ENCODE results near the gene VEZT. TPM values are rescaled to one million over a fixed set of nuclear protein-coding genes. Genes with fewer than 3 reads are reported as not detected.
"Not testable (repeated sequence)": the region's sequence is repeated elsewhere in the genome, so short reads cannot be mapped to it uniquely, and the experiment has no call there.

VEZT gene
- total RNA-seq, 4 donors from 2014 or later = 27.7 to 82.0 (median 45.3) TPM

DNA sequence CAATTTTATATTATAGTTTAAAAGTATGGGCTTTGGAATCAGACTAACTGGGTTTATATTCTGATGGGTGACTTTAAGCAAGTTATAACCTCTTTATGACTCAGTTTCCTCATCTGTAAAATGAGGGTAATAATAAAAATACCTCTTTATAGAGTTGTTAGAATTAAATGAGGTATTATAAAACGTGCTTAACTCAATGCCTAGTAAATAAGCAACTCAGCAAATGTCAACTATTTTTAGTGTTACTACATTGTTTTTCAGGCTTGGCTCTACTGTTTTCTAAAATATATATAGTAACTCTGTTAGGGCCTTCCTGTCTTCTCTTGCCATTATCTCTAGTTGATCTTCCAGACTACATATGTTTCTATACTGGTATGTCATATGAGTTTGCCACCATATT, 20.5 kb downstream of the VEZT start:
- intact Hi-C loops (cut with DNase I) = no loop called here
- Histone ChIP-seq H3K4me1 (peaks cover 0 to 19% (median 9%) of the 10 kb centered on the region in 3 donors), H3K27me3 (no peaks in the 10 kb centered on the region), H3K27ac (no peak overlapping the region), H3K9me3 (no peaks in the 10 kb centered on the region), H3K4me3 (no peak overlapping the region), H3K36me3 (peaks cover 0 to 26% (median 0%) of the 10 kb centered on the region in 3 donors)
- TF ChIP-seq, protein P1, sequence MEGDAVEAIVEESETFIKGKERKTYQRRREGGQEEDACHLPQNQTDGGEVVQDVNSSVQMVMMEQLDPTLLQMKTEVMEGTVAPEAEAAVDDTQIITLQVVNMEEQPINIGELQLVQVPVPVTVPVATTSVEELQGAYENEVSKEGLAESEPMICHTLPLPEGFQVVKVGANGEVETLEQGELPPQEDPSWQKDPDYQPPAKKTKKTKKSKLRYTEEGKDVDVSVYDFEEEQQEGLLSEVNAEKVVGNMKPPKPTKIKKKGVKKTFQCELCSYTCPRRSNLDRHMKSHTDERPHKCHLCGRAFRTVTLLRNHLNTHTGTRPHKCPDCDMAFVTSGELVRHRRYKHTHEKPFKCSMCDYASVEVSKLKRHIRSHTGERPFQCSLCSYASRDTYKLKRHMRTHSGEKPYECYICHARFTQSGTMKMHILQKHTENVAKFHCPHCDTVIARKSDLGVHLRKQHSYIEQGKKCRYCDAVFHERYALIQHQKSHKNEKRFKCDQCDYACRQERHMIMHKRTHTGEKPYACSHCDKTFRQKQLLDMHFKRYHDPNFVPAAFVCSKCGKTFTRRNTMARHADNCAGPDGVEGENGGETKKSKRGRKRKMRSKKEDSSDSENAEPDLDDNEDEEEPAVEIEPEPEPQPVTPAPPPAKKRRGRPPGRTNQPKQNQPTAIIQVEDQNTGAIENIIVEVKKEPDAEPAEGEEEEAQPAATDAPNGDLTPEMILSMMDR (IDR thresholded peaks at IDR 0.05) = no peak
- no peak for TF ChIP-seq POLR2A (IDR thresholded peaks at IDR 0.05)
- no peak for DNase-seq
- 75 to 77% methylated on average over 1 of the region's 1 CpG for WGBS, 2 donors

DNA sequence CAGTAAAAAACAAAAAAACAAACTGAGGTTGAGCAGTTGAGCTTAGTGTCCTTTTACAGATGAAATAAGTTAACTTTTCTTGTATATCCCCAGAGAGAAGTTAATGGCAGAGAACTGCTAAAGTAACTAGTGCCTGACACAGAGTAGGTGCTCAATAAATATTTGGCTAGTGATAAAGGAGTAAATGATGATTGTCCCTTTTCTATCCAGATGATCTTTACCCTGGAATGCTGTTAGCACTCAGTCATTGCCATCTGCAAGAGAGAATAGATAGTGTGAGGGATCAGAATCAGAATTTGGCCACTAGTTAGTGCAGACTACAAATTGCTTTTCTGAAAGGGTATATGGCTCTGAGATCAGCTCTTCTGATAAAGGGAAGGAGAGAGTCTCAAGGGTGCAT, 21.6 kb downstream of the VEZT start:
- Histone ChIP-seq H3K9me3 (no peaks in the 10 kb centered on the region), H3K36me3 (peaks cover 0 to 35% (median 0%) of the 10 kb centered on the region in 3 donors), H3K4me1 (peaks cover 0 to 19% (median 7%) of the 10 kb centered on the region in 3 donors), H3K27me3 (no peaks in the 10 kb centered on the region), H3K4me3 (no peak overlapping the region), H3K27ac (no peak overlapping the region)
- no peak for DNase-seq
- no peak for TF ChIP-seq POLR2A (IDR thresholded peaks at IDR 0.05)
- TF ChIP-seq, protein P1 (IDR thresholded peaks at IDR 0.05) = no peak
- intact Hi-C loops (cut with DNase I) = no loop called here

DNA sequence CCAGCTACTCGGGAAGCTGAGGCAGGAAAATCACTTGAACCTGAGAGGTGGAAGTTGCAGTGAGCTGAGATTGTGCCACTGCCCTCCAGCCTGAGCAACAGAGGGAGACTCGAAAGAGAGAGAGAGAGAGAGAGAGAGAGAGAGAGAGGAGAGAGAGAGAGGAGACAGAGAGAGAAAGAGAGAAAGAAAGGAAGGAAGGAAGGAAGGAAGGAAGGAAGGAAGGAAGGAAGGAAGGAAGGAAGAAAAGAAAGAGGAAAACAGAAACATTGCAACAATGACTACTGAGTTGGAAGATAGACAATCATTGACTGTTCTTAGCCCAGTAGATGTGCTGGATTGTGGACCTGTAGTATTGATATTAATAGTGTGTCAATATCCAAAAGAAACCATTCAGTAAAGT, 22.2 kb downstream of the VEZT start:
- H3K4me1 ChIP-seq = peaks cover 0 to 19% (median 7%) of the 10 kb centered on the region in 3 donors
- DNase-seq; H3K27me3 ChIP-seq; H3K4me3 ChIP-seq; H3K27ac ChIP-seq; intact Hi-C loops (cut with DNase I); H3K9me3 ChIP-seq: not testable (repeated sequence)
- WGBS, 2 donors = 94 to 100% methylated on average over 2 of the region's 2 CpGs
- peaks cover 0 to 31% (median 0%) of the 10 kb centered on the region in 3 donors for H3K36me3 ChIP-seq

DNA sequence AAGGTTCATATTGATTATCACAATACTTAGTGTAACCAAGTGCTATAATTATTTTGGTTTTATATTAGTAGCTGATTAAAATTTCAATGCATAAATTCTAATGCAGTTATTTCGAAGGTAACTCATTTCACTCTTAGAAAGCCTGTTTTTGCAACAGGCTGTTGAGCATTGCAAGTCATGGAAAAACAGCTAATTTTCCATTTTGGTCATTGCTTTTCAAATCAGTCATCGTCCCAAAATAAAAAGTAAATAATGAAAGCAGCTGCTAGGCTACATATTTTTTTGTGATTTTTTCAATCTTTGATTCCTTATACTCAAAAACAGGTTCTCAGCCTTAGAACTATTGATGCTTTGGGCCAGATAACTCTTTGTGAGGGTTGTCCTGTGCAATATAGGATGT, 22.9 kb downstream of the VEZT start:
- no peak for DNase-seq
- intact Hi-C loops (cut with DNase I) = no loop called here

DNA sequence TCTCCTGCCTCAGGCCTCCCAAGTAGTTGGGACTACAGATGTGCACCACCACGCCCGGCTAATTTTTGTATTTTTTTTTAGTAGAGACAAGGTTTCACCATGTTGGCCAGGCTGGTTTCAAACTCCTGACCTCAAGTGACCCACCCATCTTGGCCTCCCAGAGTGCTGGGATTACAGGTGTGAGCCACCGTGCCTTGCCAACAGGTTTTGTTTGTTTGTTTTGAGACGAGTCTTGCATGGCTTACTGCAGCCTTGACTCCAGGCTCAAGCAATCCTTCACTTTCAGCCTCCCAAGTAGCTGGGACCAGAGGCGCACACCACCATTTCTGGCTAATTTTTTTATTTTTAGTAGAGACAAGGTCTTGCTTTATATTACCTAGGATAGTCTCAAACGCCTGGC, 23.5 kb downstream of the VEZT start:
- H3K27me3 ChIP-seq; H3K9me3 ChIP-seq; intact Hi-C loops (cut with DNase I); H3K4me3 ChIP-seq; DNase-seq; H3K27ac ChIP-seq: not testable (repeated sequence)
- WGBS, 2 donors = 85 to 89% methylated on average over 4 to 6 of the region's 6 CpGs
- Histone ChIP-seq H3K4me1 (peaks cover 0 to 19% (median 7%) of the 10 kb centered on the region in 3 donors), H3K36me3 (peaks cover 0 to 26% (median 0%) of the 10 kb centered on the region in 3 donors)

More for the DNA sequence above, 22.9 kb downstream of the VEZT start:
- TF ChIP-seq, protein P1 (IDR thresholded peaks at IDR 0.05) = no peak
- TF ChIP-seq POLR2A (IDR thresholded peaks at IDR 0.05) = no peak
- Histone ChIP-seq H3K9me3 (no peaks in the 10 kb centered on the region), H3K4me1 (peaks cover 0 to 19% (median 7%) of the 10 kb centered on the region in 3 donors), H3K4me3 (no peak overlapping the region), H3K27me3 (no peaks in the 10 kb centered on the region), H3K36me3 (peaks cover 0 to 27% (median 0%) of the 10 kb centered on the region in 3 donors), H3K27ac (no peak overlapping the region)
- WGBS, 2 donors = 65 to 71% methylated on average over 2 of the region's 2 CpGs

DNA sequence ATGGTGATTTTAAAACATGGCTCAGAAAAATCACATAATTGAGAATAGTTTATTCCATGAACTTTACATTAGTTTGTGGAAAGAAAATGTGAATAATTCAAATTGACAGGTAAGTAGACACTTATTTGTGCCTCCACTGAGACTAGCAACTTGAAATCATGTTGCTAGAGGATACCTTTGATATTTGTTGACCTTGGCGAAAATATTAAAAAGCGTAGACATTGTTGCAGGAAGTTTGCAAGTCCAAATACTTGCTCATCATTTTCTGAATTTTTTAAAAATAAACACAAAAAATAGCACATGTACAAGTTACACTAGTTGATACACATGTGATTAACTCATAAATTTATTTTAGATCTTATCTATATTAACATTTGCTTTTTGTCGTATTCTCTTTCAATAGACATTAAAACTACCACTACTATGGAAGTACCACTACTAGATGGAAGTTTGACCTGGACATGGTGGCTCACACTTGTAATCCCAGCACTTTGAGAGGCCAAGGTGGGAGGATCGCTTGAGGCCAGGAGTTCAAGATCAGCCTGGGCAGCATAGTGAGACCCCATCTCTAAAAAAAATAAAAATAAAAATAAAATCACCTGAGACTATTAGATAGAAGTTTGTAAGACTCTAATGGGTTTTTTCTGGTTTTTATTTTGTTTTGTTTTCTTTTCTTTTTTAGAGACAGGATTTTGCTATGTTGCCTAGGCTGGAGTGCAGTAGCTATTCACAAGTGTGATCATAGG, 24.3 kb downstream of the VEZT start:
- H3K4me3 ChIP-seq = no peak overlapping the region
- WGBS, 2 donors = 93 to 95% methylated on average over 4 of the region's 4 CpGs
- DNase-seq = no peak
- intact Hi-C loops (cut with DNase I) = no loop called here
- H3K9me3 ChIP-seq = no peaks in the 10 kb centered on the region
- H3K27ac ChIP-seq = no peak overlapping the region
- peaks cover 0 to 26% (median 0%) of the 10 kb centered on the region in 3 donors for H3K36me3 ChIP-seq
- H3K27me3 ChIP-seq = no peaks in the 10 kb centered on the region
- no peak for TF ChIP-seq POLR2A (IDR thresholded peaks at IDR 0.05)
- TF ChIP-seq, protein P1 (IDR thresholded peaks at IDR 0.05) = no peak
- H3K4me1 ChIP-seq = peaks cover 0 to 18% (median 6%) of the 10 kb centered on the region in 3 donors
